SK-N-SH treated with all-trans-retinoic acid at 6 μM for 48 hours (cell line): ENCODE data around the gene JPT2.

Source experiments
- ATAC-seq: fragments of 200-7000 bp; cut with Tn5 transposase; 3 replicates; pipeline ENCODE4 v1.9.1; 2020; ENCODE audit warnings: mild to moderate bottlenecking, moderate library complexity
- BACH2 ChIP-seq: fragments of 250-450 bp; sonication (Bioruptor Pico); IDR thresholded peaks from 2 replicates; pipeline ENCODE4 v1.9.0; 2021; ENCODE audit warnings: mild to moderate bottlenecking, borderline replicate concordance
- CSDC2 ChIP-seq: fragments of 250-450 bp; sonication (Bioruptor Pico); IDR thresholded peaks from 2 replicates; pipeline ENCODE4 v1.5.0; 2020; ENCODE audit warnings: mild to moderate bottlenecking, moderate library complexity
- ISL1 ChIP-seq: fragments of 250-450 bp; sonication (Bioruptor Pico); IDR thresholded peaks from 2 replicates; pipeline ENCODE4 v2.1.2; 2022; ENCODE audit warnings: mild to moderate bottlenecking, moderate library complexity
- PPARA ChIP-seq: fragments of 250-450 bp; sonication (Bioruptor Pico); IDR thresholded peaks from 2 replicates; pipeline ENCODE4 v1.5.0; 2020; ENCODE audit warnings: mild to moderate bottlenecking, borderline replicate concordance
- RARB ChIP-seq: fragments of 250-450 bp; sonication (Bioruptor Pico); IDR thresholded peaks from 2 replicates; pipeline ENCODE4 v1.8.0; 2021; ENCODE audit warnings: mild to moderate bottlenecking, moderate library complexity
- SNAI2 ChIP-seq: fragments of 250-450 bp; sonication (Bioruptor Pico); IDR thresholded peaks from 2 replicates; pipeline ENCODE4 v1.5.0; 2020; ENCODE audit warnings: mild to moderate bottlenecking, moderate library complexity
- TCF4 ChIP-seq: fragments of 250-450 bp; sonication (Bioruptor Pico); IDR thresholded peaks from 2 replicates; pipeline ENCODE4 v1.8.0; 2021; ENCODE audit warnings: mild to moderate bottlenecking, moderate library complexity, borderline replicate concordance
- ZC3H10 ChIP-seq: fragments of 250-450 bp; sonication (Bioruptor Pico); IDR thresholded peaks from 2 replicates; pipeline ENCODE4 v1.5.1; 2021; ENCODE audit warnings: mild to moderate bottlenecking, moderate library complexity
- ZFP30 ChIP-seq: fragments of 450-650 bp; formaldehyde crosslinking; IDR thresholded peaks from 2 replicates; pipeline ENCODE4 v1.5.0; 2022; ENCODE audit warnings: mild to moderate bottlenecking, moderate library complexity
- ZNF565 ChIP-seq: fragments of 450-650 bp; formaldehyde crosslinking; conservative IDR thresholded peaks from 2 replicates; pipeline ENCODE4 v1.5.0; 2020; ENCODE audit warnings: low read depth, mild to moderate bottlenecking, moderate library complexity
- ZNF8 ChIP-seq: fragments of 450-650 bp; formaldehyde crosslinking; IDR thresholded peaks from 2 replicates; pipeline ENCODE4 v1.5.0; 2020; ENCODE audit warnings: mild to moderate bottlenecking, moderate library complexity
- TF ChIP-seq, protein P1 (sequence below): fragments of 250-450 bp; sonication (Bioruptor Pico); IDR thresholded peaks from 2 replicates; pipeline ENCODE4 v1.5.1; 2020; ENCODE audit warnings: low read depth, mild to moderate bottlenecking, moderate library complexity
- TF ChIP-seq, protein P2 (sequence below): fragments of 250-450 bp; sonication (Bioruptor Pico); IDR thresholded peaks from 2 replicates; pipeline ENCODE4 v1.8.0; 2021; ENCODE audit warnings: low read depth, mild to moderate bottlenecking, moderate library complexity, borderline replicate concordance
- TF ChIP-seq, protein P3 (sequence below): fragments of 250-450 bp; sonication (Bioruptor Pico); IDR thresholded peaks from 2 replicates; pipeline ENCODE4 v1.5.1; 2021; ENCODE audit warnings: mild to moderate bottlenecking, moderate library complexity
- TF ChIP-seq, protein P4 (sequence below): fragments of 250-450 bp; sonication (Bioruptor Pico); IDR thresholded peaks from 2 replicates; pipeline ENCODE4 v1.8.0; 2020; ENCODE audit warnings: mild to moderate bottlenecking, moderate library complexity, borderline replicate concordance
- TF ChIP-seq, protein P5 (sequence below): fragments of 250-450 bp; sonication (Bioruptor Pico); IDR thresholded peaks from 2 replicates; pipeline ENCODE4 v1.5.0; 2020; ENCODE audit warnings: mild to moderate bottlenecking, moderate library complexity

JPT2 gene

DNA sequence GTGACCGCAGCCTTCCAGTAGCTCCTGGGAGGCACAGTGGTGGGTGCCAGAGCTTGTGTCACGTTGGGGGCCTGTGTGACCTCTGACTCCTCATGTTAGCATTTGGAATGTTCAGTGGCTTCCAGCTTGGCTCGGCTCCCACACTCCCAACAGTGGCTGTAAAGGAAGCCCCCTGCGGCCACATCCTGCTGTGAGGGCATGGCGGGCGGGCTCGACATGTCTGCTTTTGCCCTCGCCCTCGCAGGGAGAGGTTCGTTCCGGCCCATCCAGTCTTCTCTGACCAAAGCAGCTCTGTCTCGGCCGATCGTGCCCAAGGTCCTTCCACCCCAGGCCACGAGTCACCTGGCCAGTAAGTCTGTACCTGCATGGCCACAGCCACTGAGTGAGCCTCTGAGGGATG lies 12.2 kb upstream of the JPT2 start:
- no peak for TF ChIP-seq CSDC2 (CRISPR knock-in tag)
- TF ChIP-seq, protein P1, sequence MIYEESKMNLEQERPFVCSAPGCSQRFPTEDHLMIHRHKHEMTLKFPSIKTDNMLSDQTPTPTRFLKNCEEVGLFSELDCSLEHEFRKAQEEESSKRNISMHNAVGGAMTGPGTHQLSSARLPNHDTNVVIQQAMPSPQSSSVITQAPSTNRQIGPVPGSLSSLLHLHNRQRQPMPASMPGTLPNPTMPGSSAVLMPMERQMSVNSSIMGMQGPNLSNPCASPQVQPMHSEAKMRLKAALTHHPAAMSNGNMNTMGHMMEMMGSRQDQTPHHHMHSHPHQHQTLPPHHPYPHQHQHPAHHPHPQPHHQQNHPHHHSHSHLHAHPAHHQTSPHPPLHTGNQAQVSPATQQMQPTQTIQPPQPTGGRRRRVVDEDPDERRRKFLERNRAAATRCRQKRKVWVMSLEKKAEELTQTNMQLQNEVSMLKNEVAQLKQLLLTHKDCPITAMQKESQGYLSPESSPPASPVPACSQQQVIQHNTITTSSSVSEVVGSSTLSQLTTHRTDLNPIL (CRISPR knock-in tag) = no peak
- TF ChIP-seq ISL1 (CRISPR knock-in tag) = no peak
- no peak for TF ChIP-seq RARB (CRISPR knock-in tag)
- TF ChIP-seq ZFP30 (CRISPR knock-in tag) = no peak
- TF ChIP-seq BACH2 = no peak
- no peak for TF ChIP-seq SNAI2
- no peak for TF ChIP-seq ZNF8 (CRISPR knock-in tag)
- TF ChIP-seq, protein P2, sequence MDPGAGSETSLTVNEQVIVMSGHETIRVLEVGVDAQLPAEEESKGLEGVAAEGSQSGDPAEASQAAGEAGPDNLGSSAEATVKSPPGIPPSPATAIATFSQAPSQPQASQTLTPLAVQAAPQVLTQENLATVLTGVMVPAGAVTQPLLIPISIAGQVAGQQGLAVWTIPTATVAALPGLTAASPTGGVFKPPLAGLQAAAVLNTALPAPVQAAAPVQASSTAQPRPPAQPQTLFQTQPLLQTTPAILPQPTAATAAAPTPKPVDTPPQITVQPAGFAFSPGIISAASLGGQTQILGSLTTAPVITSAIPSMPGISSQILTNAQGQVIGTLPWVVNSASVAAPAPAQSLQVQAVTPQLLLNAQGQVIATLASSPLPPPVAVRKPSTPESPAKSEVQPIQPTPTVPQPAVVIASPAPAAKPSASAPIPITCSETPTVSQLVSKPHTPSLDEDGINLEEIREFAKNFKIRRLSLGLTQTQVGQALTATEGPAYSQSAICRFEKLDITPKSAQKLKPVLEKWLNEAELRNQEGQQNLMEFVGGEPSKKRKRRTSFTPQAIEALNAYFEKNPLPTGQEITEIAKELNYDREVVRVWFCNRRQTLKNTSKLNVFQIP (CRISPR knock-in tag) = no peak
- TF ChIP-seq PPARA (CRISPR knock-in tag) = no peak
- TF ChIP-seq, protein P3, sequence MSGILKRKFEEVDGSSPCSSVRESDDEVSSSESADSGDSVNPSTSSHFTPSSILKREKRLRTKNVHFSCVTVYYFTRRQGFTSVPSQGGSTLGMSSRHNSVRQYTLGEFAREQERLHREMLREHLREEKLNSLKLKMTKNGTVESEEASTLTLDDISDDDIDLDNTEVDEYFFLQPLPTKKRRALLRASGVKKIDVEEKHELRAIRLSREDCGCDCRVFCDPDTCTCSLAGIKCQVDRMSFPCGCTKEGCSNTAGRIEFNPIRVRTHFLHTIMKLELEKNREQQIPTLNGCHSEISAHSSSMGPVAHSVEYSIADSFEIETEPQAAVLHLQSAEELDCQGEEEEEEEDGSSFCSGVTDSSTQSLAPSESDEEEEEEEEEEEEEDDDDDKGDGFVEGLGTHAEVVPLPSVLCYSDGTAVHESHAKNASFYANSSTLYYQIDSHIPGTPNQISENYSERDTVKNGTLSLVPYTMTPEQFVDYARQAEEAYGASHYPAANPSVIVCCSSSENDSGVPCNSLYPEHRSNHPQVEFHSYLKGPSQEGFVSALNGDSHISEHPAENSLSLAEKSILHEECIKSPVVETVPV (CRISPR knock-in tag) = no peak
- ATAC-seq = no peak

DNA sequence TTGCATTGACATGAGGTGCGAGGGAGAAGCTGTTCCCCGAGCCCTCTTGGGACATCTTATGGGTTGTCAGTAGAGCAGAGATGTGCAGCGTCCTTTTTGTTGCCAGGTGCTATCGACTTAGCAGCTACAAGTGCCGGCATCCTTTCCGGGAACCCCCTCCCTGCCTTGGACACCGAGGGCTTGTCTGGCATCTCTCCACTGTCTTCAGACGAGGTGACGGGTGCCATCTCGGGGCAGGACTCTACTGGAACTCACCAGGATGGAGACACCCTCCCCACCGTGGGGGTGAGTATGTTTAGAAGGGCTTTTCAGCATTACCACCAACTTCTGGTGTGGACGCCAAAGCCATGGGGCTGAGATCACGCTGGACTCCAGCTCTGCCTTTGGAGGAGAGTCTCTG lies 11.8 kb upstream of the JPT2 start:
- ATAC-seq = no peak
- TF ChIP-seq ZFP30 (CRISPR knock-in tag) = no peak
- TF ChIP-seq TCF4 = no peak
- TF ChIP-seq ZC3H10 (CRISPR knock-in tag) = no peak
- TF ChIP-seq, protein P1 (CRISPR knock-in tag) = no peak
- TF ChIP-seq ZNF565 (CRISPR knock-in tag) = no peak
- TF ChIP-seq, protein P4, sequence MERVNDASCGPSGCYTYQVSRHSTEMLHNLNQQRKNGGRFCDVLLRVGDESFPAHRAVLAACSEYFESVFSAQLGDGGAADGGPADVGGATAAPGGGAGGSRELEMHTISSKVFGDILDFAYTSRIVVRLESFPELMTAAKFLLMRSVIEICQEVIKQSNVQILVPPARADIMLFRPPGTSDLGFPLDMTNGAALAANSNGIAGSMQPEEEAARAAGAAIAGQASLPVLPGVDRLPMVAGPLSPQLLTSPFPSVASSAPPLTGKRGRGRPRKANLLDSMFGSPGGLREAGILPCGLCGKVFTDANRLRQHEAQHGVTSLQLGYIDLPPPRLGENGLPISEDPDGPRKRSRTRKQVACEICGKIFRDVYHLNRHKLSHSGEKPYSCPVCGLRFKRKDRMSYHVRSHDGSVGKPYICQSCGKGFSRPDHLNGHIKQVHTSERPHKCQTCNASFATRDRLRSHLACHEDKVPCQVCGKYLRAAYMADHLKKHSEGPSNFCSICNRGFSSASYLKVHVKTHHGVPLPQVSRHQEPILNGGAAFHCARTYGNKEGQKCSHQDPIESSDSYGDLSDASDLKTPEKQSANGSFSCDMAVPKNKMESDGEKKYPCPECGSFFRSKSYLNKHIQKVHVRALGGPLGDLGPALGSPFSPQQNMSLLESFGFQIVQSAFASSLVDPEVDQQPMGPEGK (CRISPR knock-in tag) = no peak
- TF ChIP-seq, protein P3 (CRISPR knock-in tag) = no peak
- TF ChIP-seq, protein P5, sequence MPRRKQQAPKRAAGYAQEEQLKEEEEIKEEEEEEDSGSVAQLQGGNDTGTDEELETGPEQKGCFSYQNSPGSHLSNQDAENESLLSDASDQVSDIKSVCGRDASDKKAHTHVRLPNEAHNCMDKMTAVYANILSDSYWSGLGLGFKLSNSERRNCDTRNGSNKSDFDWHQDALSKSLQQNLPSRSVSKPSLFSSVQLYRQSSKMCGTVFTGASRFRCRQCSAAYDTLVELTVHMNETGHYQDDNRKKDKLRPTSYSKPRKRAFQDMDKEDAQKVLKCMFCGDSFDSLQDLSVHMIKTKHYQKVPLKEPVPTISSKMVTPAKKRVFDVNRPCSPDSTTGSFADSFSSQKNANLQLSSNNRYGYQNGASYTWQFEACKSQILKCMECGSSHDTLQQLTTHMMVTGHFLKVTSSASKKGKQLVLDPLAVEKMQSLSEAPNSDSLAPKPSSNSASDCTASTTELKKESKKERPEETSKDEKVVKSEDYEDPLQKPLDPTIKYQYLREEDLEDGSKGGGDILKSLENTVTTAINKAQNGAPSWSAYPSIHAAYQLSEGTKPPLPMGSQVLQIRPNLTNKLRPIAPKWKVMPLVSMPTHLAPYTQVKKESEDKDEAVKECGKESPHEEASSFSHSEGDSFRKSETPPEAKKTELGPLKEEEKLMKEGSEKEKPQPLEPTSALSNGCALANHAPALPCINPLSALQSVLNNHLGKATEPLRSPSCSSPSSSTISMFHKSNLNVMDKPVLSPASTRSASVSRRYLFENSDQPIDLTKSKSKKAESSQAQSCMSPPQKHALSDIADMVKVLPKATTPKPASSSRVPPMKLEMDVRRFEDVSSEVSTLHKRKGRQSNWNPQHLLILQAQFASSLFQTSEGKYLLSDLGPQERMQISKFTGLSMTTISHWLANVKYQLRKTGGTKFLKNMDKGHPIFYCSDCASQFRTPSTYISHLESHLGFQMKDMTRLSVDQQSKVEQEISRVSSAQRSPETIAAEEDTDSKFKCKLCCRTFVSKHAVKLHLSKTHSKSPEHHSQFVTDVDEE (CRISPR knock-in tag) = no peak
- TF ChIP-seq, protein P2 (CRISPR knock-in tag) = no peak
- no peak for TF ChIP-seq ZNF8 (CRISPR knock-in tag)
